Tibial nerve (tissue), 4 donors: ENCODE measurements around the gene FRMD4B. TPM values are rescaled to one million over a fixed set of nuclear protein-coding genes. Genes with fewer than 3 reads are reported as not detected.

ENCODE experiments used
- DNase-seq, 2 donors: peaks; one replicate each; pipeline ENCODE4 v3.0.0-alpha.2; 2019; ENCODE audit warnings: low spot score in 2 of 2
- H3K27ac ChIP-seq, 4 donors: fragments of 200-600 bp; sonication (generic) in 3 of 4; one replicate each; pipeline ENCODE4 v1.5.1; 2017 to 2019; ENCODE audit warnings: mild to moderate bottlenecking in 1 of 4
- H3K27me3 ChIP-seq, 2 donors: fragments of 200-600 bp; sonication (generic) in 1 of 2; one replicate each; pipeline versions ENCODE4 v1.5.1 to v1.6.0; 2017 to 2019
- H3K36me3 ChIP-seq, 3 donors: fragments of 200-600 bp; sonication (generic); one replicate each; pipeline ENCODE4 v1.5.1; 2018 to 2019
- H3K4me1 ChIP-seq, 4 donors: fragments of 200-600 bp; sonication (generic) in 3 of 4; one replicate each; pipeline ENCODE4 v1.5.1; 2017 to 2019
- H3K4me3 ChIP-seq, 4 donors: fragments of 200-600 bp; sonication (generic) in 3 of 4; one replicate each; pipeline ENCODE4 v1.5.1; 2017 to 2019; ENCODE audit warnings: mild to moderate bottlenecking in 1 of 4, moderate library complexity in 1 of 4
- H3K9me3 ChIP-seq, 4 donors: fragments of 200-600 bp; sonication (generic) in 3 of 4; one replicate each; pipeline ENCODE4 v1.5.1; 2017 to 2019
- EP300 ChIP-seq, 2 donors: sonication (generic); formaldehyde crosslinking; IDR thresholded peaks; one replicate each; pipeline ENCODE4 v1.6.1; 2017; ENCODE audit warnings: antibody characterized with exemption in 2 of 2, mild to moderate bottlenecking in 1 of 2
- POLR2A ChIP-seq, 2 donors: fragments of 450-650 bp; IDR thresholded peaks; one replicate each; pipeline ENCODE4 v1.6.1; 2017; ENCODE audit warnings: antibody characterized with exemption in 2 of 2, mild to moderate bottlenecking in 2 of 2, moderate library complexity in 2 of 2
- WGBS, 2 donors: methylation state at CpG; one replicate each; pipeline ENCODE4 v1.1.5; 2018; 5-methylcytosine and 5-hydroxymethylcytosine counted together
- total RNA-seq, 4 donors: library from RNA; depleted of rRNA; stranded (reverse); fragments of >200 nt; gene quantifications; one replicate each; pipeline ENCODE4 v1.1.0, GENCODE V29; 2016
- TF ChIP-seq, protein P1 (sequence below), 5 experiments: fragments of 200-600 bp in 3 of 5; fragments of 450-650 bp in 2 of 5; sonication (generic) in 3 of 5; IDR thresholded peaks; one replicate each; pipeline ENCODE4 v1.5.1; 2016 to 2019; ENCODE audit warnings: antibody characterized with exemption in 5 of 5, mild to moderate bottlenecking in 3 of 5, moderate library complexity in 2 of 5

FRMD4B gene
- total RNA-seq, 4 donors from 2014 or later: 41.7 to 62.1 (median 56.1) TPM

- 33 to 36% methylated on average over 8 of the region's 8 CpGs for WGBS, 2 donors
- peaks cover 0 to 34% (median 5%) of the 10 kb centered on the region in 4 donors for H3K4me1 ChIP-seq
- H3K27ac ChIP-seq: peak overlapping the region in 1 of 4 donors; percentile 55
- H3K9me3 ChIP-seq: peaks cover 0 to 3% (median under 1%) of the 10 kb centered on the region in 4 donors
- H3K36me3 ChIP-seq: peaks cover 0 to under 1% (median 0%) of the 10 kb centered on the region in 3 donors
- DNase-seq: peak; percentile 66 to 88
- TF ChIP-seq, protein P1, sequence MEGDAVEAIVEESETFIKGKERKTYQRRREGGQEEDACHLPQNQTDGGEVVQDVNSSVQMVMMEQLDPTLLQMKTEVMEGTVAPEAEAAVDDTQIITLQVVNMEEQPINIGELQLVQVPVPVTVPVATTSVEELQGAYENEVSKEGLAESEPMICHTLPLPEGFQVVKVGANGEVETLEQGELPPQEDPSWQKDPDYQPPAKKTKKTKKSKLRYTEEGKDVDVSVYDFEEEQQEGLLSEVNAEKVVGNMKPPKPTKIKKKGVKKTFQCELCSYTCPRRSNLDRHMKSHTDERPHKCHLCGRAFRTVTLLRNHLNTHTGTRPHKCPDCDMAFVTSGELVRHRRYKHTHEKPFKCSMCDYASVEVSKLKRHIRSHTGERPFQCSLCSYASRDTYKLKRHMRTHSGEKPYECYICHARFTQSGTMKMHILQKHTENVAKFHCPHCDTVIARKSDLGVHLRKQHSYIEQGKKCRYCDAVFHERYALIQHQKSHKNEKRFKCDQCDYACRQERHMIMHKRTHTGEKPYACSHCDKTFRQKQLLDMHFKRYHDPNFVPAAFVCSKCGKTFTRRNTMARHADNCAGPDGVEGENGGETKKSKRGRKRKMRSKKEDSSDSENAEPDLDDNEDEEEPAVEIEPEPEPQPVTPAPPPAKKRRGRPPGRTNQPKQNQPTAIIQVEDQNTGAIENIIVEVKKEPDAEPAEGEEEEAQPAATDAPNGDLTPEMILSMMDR (IDR thresholded peaks at IDR 0.05): peak; percentile 69 to 81 (median 77)
- no peak for TF ChIP-seq EP300 (IDR thresholded peaks at IDR 0.05)
- no peak for TF ChIP-seq POLR2A (IDR thresholded peaks at IDR 0.05)
- no peak overlapping the region for H3K4me3 ChIP-seq
- no peaks in the 10 kb centered on the region for H3K27me3 ChIP-seq
Observed at GRCh38 chr3:69410301-69410700, 24.4 kb upstream of the FRMD4B start.

DNA sequence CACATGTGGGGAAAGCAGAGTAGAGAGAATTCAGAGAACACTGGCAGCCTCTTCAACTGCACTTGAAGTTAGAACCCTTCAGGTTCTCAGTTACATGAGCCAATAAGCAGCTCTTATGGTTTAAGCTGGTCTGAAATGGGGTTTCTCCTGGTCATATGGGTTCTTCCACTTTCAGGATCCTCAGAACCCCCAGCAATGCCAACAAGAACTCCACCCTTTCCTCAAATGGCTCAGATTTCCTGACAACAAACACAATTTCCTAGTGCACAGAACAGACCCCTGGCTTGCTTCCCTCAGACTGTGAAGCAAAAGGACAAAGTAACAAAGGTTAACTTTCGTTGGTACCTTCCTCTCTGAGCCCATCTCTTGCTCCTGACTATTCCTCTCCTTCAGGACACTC is 23.9 kb upstream of the FRMD4B start:
- peaks cover 0 to 6% (median 0%) of the 10 kb centered on the region in 3 donors for H3K36me3 ChIP-seq
- no peak for DNase-seq
- H3K27ac ChIP-seq: peak overlapping the region in 2 of 4 donors; percentile 47 to 55
- no peak overlapping the region for H3K4me3 ChIP-seq
- H3K27me3 ChIP-seq: no peaks in the 10 kb centered on the region
- H3K4me1 ChIP-seq: peaks cover 0 to 34% (median 5%) of the 10 kb centered on the region in 4 donors
- peaks cover 0 to 8% (median 3%) of the 10 kb centered on the region in 4 donors for H3K9me3 ChIP-seq
- TF ChIP-seq POLR2A (IDR thresholded peaks at IDR 0.05) (no peak), EP300 (IDR thresholded peaks at IDR 0.05) (peak in 1 of 2 donors; percentile 17)
- TF ChIP-seq, protein P1 (IDR thresholded peaks at IDR 0.05): no peak
- 67 to 89% methylated on average over 1 of the region's 1 CpG for WGBS, 2 donors

GRCh38 chr3:69409011-69409410 is 23.1 kb upstream of the FRMD4B start:
- Histone ChIP-seq H3K4me1 (peaks cover 0 to 34% (median 5%) of the 10 kb centered on the region in 4 donors), H3K27ac (peak overlapping the region in 2 of 4 donors; percentile 47 to 55), H3K27me3 (no peaks in the 10 kb centered on the region), H3K4me3 (no peak overlapping the region), H3K36me3 (peaks cover 0 to 7% (median 0%) of the 10 kb centered on the region in 3 donors), H3K9me3 (peaks cover 0 to 10% (median 3%) of the 10 kb centered on the region in 4 donors)
- WGBS, 2 donors: 43 to 58% methylated on average over 4 of the region's 4 CpGs
- TF ChIP-seq EP300 (IDR thresholded peaks at IDR 0.05): peak in 1 of 2 donors; percentile 70
- TF ChIP-seq POLR2A (IDR thresholded peaks at IDR 0.05): no peak
- no peak for DNase-seq

- WGBS, 2 donors: 61 to 67% methylated on average over 5 of the region's 5 CpGs
- no peaks in the 10 kb centered on the region for H3K27me3 ChIP-seq
- H3K4me1 ChIP-seq: peaks cover 0 to 34% (median 5%) of the 10 kb centered on the region in 4 donors
- H3K4me3 ChIP-seq: no peak overlapping the region
- peaks cover 0 to 7% (median 0%) of the 10 kb centered on the region in 3 donors for H3K36me3 ChIP-seq
- TF ChIP-seq POLR2A (IDR thresholded peaks at IDR 0.05) (no peak), EP300 (IDR thresholded peaks at IDR 0.05) (no peak)
- TF ChIP-seq, protein P1 (IDR thresholded peaks at IDR 0.05): no peak
- H3K27ac ChIP-seq: peak overlapping the region in 1 of 4 donors; percentile 55
- peaks cover 0 to 10% (median 3%) of the 10 kb centered on the region in 4 donors for H3K9me3 ChIP-seq
- DNase-seq: no peak
Observed at GRCh38 chr3:69408542-69408941, 22.7 kb upstream of the FRMD4B start.

- no peak for TF ChIP-seq EP300 (IDR thresholded peaks at IDR 0.05)
- TF ChIP-seq, protein P1 (IDR thresholded peaks at IDR 0.05): no peak
- TF ChIP-seq POLR2A (IDR thresholded peaks at IDR 0.05): no peak
- no peak overlapping the region for H3K4me3 ChIP-seq
- 86 to 93% methylated on average over 7 of the region's 7 CpGs for WGBS, 2 donors
- H3K27me3 ChIP-seq: no peaks in the 10 kb centered on the region
- peaks cover 0 to 10% (median 3%) of the 10 kb centered on the region in 4 donors for H3K9me3 ChIP-seq
- no peak for DNase-seq
- peaks cover 0 to 7% (median 0%) of the 10 kb centered on the region in 3 donors for H3K36me3 ChIP-seq
- H3K27ac ChIP-seq: no peak overlapping the region
- H3K4me1 ChIP-seq: peaks cover 0 to 34% (median 5%) of the 10 kb centered on the region in 4 donors
Observed at GRCh38 chr3:69407908-69408307, 22.0 kb upstream of the FRMD4B start.
